GM18526 (cell line): ENCODE data around the gene ASAP2.

ENCODE experiments used
- POLR2A ChIP-seq: IDR thresholded peaks from 3 replicates; pipeline ENCODE4 v1.6.1; 2011; ENCODE audit not compliant: insufficient read length; ENCODE audit errors: extremely low read depth

Gene ASAP2

DNA sequence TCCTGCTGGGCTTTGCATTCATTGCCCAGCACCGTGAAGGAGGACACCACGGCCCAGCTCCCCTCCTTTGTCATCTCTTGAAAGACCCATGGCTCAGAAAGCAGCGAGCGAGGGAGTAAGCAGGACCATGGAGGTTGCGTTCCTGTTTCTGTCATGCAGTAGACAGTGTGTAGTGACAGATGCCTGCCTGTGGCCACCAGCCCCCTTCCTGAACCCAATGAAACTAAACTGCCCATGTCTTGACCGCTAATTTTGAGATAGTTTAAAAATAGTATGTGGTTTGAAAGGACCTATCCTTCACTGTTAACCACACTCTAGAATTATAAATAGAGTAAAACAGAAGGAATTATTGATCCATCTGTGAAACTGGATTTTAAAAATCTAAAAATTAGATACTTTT is 88.2 kb downstream of the ASAP2 start:
- TF ChIP-seq POLR2A, result no peak

DNA sequence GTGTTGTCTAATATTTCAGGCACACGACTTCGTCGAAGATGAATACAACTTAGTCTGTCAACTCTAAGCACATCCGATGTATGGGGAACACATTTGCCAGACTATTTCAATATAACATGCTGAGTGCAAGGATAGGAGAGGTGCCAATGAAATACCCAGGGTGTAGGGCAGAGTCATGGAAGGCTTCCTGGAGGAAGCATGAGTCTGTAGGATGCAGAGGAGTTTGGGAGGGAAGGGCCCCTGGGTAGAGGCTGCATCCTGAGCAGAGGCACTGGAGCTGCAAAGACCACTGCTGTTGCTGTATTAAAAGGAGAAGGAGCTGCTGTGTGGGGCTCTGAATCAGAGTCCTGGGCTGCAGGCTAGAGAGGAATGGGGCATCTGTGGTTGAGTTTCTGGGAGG is 89.9 kb downstream of the ASAP2 start:
- no peak for TF ChIP-seq POLR2A

GRCh38 chr2:9297156-9297555 is 90.5 kb downstream of the ASAP2 start:
- TF ChIP-seq POLR2A, result no peak

DNA sequence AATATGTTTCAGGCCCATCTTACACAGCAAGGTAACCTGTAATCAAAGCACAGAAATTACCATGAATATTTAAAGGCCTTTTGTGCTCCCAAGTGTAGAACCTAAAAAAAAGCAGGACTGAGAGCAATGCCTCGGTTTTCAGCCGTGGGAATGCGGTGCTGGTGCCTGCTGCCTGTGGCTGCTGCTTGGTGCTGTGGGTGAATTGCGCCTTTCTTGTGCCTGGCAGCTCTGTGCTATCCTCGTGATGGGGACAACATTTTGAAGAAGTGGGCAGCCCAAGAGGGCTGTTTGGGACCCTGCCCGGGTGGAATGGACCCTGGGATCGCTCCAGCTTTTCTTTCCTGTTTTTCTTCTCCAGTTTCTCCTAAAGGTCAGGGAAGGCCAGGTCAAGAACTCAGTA is 91.2 kb downstream of the ASAP2 start:
- no peak for TF ChIP-seq POLR2A

DNA sequence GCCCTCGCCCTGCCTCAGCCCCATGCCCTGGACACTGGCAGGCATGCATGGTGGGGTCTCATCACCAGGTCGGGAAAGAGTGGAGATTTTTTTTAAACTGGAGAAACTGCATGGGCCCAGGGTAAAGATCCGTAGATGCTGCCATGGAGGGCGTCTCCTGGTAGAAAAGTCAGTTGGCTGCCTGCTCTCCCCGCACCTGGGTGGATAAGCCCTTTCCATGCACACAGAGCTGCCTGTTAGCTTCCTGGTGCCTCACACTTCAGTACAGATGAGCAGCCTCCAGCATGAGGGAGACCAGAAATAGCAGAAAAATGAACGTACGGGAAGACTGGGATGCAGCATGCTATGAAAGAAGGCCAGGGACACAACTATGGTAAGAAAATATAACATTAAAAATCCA is 92.0 kb downstream of the ASAP2 start:
- TF ChIP-seq POLR2A, result no peak

GRCh38 chr2:9299161-9300100 is 92.8 kb downstream of the ASAP2 start:
- no peak for TF ChIP-seq POLR2A

DNA sequence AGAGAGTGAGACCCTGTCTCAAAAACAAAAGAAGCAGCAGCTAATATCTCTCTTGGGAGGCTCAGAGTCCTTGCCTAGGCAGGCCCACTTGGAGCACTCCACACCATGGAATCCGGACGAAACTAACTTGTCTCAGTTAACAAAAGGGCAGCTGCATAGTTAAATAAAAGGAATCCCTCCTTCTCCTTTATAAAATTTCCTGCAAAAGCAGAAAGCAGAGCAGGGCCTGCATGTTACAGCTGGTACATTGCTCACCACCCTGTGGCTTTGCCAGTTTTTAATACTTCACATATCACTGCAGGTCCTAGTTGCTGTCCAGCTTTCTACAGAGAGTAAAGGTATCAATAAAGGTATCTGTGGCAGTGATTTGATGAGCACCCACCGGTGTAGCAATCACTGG is 93.6 kb downstream of the ASAP2 start:
- no peak for TF ChIP-seq POLR2A

DNA sequence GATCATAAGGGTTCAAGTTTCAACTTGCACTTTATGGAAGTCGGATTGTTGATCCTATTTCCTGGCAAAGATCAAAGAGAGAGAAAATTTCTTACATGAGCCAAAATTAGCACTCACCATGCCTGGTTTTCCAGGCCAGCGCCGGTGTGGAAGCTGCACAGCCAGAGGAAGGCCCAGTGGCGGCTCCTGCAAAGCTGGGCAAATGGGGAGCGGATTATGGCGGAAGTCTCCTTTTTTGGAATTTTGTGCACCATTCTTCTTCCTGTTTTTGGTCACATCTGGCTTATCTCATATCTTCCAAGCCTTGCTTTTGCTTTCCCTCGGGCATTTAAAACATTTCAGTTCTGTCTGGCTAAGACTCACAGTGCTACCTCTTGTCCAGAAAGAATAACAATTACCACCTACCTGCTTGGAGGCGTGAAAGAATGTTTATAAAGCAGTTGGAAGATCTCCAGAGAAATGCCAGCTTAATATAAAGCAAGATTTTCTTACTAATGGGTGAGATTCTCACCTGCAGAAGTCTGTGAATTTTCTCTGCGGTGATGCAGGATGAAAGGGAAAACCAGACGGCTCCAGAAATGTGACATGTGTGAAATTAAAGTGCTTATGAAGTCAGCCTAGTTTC is 94.3 kb downstream of the ASAP2 start:
- TF ChIP-seq POLR2A, result no peak

DNA sequence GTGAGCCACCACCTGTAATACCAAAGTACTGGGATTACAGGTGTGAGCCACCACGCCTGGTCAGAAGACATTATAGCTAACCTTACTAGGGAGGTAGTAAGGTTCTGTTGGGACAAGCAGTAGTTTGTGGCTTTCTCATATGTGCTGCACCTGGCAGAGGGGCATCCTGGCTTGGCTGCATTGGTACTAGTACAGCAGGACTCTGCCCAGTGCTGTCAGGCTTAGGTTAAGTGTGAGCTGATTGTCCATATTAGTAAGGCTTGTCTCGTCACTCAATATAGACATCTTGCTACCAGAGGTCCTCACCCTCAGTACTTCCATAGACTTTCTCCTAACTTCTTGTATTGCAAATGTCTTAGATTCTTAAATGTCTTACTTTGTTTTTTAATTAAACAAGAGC is 96.1 kb downstream of the ASAP2 start:
- TF ChIP-seq POLR2A, result no peak

- no peak for TF ChIP-seq POLR2A
These were observed 97.1 kb downstream of the ASAP2 start for GRCh38 chr2:9303528-9304225.

GRCh38 chr2:9306911-9307310 is 100.3 kb downstream of the ASAP2 start:
- TF ChIP-seq POLR2A, result no peak

DNA sequence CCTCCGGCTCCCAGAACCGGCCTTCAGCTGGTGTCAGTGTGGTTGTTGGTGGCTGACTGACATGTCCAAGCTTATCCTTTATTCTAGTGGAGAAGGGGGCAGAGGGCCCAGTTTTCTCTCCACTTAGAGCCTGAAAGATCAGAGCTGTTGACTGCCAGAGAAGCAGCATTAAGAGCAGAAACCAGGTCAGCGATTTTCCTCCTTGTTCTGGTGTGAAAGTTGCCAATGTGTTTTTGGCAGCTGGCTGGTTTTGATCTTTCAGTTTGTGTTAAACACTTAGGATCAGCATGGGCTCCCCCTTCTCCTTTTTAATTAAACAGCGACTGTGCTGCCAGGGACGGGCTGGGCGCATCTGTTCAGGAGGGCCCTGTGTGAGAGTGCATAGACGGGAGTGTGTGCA is 100.9 kb downstream of the ASAP2 start:
- no peak for TF ChIP-seq POLR2A

DNA sequence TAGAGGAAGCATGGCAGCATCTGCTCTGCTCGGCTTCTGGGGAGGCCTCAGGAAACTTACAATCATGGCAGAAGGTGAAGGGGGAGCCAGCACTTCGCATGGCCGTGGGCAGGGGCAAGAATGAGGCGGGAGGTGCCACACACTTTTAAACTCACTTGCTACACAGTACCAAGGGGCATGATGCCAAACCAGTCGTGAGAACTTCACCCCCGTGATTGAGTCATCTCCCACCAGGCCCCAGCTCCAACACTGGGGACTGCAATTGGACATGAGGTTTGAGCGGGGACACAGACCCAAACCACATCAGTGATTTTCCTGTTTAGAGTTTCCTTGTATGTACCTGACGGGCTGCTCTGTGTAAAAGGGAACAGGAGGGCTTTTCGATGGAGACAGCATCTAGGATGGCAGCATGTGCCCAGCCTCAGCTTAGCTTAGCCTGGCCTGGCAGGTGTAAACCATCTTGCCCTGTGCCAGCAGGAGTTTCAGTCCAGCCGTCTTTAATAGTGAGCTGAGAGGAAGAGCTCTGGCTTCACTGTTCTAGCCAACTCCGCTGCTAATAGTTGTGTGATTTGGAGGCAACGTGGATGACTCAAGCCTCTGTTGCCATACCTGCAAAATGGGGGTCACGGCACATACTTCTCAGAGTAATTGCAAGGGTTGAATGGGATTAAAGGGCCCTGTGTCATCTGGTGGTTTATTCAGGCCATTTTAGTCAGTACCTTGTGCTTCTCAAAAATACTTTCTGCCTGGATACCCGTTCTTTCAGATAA is 101.8 kb downstream of the ASAP2 start:
- no peak for TF ChIP-seq POLR2A

GRCh38 chr2:9309147-9309546 is 102.5 kb downstream of the ASAP2 start:
- no peak for TF ChIP-seq POLR2A

DNA sequence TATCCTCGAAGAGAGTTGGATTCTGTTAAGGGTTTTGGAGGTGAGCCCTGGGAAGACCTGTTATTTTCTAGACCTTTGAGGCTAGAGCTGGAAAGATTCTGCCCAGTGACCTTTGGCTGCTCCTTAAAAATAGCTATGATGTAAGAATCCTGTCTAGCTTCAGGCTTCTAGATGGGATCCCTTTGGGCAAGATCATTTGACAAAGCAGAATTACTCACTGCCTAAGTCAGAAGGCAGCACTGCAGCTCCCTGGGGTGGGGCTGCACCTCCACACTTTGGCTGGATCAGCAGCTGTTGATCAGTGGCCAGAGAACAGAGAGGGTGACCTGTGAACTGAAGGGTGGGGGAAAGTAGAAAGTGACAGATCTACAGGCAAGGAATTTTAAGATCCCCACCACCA is 103.8 kb downstream of the ASAP2 start:
- TF ChIP-seq POLR2A, result no peak

DNA sequence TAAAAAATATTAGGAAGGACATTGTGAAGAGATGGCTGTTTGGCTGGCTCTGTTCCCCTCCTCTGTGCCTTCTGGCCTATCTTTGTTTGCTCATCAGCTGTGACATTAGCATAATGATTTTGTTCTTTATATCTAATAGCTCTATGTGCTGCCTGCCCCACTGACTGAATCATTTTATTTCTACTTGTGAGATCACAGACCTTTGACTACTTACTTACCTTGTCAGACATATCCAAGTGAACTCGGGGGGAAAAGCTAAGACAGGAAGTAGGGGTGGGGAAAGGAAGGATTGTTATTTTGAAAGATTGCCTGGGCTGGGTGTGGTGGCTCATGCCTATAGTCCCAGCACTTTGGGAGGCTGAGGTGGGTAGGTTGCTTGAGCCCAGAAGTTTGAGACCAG is 104.2 kb downstream of the ASAP2 start:
- no peak for TF ChIP-seq POLR2A

DNA sequence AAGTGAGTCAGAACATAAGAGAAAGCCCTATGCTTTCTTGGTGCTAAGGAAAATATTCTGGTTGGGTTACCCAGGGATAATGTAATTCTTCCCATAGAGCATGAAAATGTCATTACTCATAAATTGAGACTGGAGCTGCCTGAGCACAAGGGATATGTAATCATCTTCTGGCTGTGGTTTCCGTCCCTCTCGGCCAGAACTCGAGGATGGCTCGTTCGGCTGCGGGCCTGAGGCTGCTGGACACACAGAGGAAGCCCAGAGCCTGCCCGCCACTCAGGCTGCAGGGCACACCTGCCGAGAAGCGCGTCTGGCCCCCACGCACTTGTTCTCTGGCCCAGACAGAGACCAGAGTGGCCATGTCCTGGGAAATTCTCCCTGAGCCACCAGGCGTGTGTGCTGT is 104.9 kb downstream of the ASAP2 start:
- TF ChIP-seq POLR2A, result no peak
